Bone marrow (tissue), 2 donors: ENCODE results near the gene GPR141.

ENCODE experiments used
- DNase-seq, 2 donors: peaks; one replicate each; lab custom pipeline; 2025; lab: John Stamatoyannopoulos, UW

Gene GPR141

GRCh38 chr7:37683246-37684120, at the start of gene GPR141:
Gene GPR141 (plus strand): TSS chr7:37683766. CDS start chr7:37740394, 56,628 bp downstream.
- DNase-seq: peak in 1 of 2 donors; percentile 75

GRCh38 chr7:37635346-37635745, 48.2 kb upstream of the GPR141 start:
- no peak for DNase-seq

GRCh38 chr7:37642028-37642540, 41.5 kb upstream of the GPR141 start:
- no peak for DNase-seq

GRCh38 chr7:37643876-37644275, 39.7 kb upstream of the GPR141 start:
- no peak for DNase-seq

- DNase-seq: no peak
These were observed 38.1 kb upstream of the GPR141 start for GRCh38 chr7:37645282-37646050.

GRCh38 chr7:37656913-37657530, 26.5 kb upstream of the GPR141 start:
- no peak for DNase-seq

GRCh38 chr7:37657816-37658215, 25.8 kb upstream of the GPR141 start:
- no peak for DNase-seq

- no peak for DNase-seq
These were observed 23.5 kb upstream of the GPR141 start for GRCh38 chr7:37659971-37660565.

- DNase-seq: no peak
These were observed 23.0 kb upstream of the GPR141 start for GRCh38 chr7:37660614-37661013.

GRCh38 chr7:37663693-37664092, 19.9 kb upstream of the GPR141 start:
- DNase-seq: peak in 1 of 2 donors; percentile 88

- no peak for DNase-seq
These were observed 18.1 kb upstream of the GPR141 start for GRCh38 chr7:37665352-37666022.

- DNase-seq: no peak
These were observed 17.4 kb upstream of the GPR141 start for GRCh38 chr7:37666026-37666799.

GRCh38 chr7:37669818-37670217, 13.7 kb upstream of the GPR141 start:
- no peak for DNase-seq

GRCh38 chr7:37670436-37670835, 13.1 kb upstream of the GPR141 start:
- DNase-seq: no peak

GRCh38 chr7:37671876-37672275, 11.7 kb upstream of the GPR141 start:
- DNase-seq: no peak

GRCh38 chr7:37672926-37673325, 10.6 kb upstream of the GPR141 start:
- DNase-seq: no peak

- DNase-seq: no peak
These were observed 10.0 kb upstream of the GPR141 start for GRCh38 chr7:37673523-37673922.

- DNase-seq: peak in 1 of 2 donors; percentile 85
These were observed 9.0 kb upstream of the GPR141 start for GRCh38 chr7:37674531-37674930.

GRCh38 chr7:37675749-37676148, 7.8 kb upstream of the GPR141 start:
- DNase-seq: no peak

- no peak for DNase-seq
These were observed 1.4 kb downstream of the GPR141 start for GRCh38 chr7:37684927-37685326.
